Measurements from ENCODE around the gene ARHGAP45. TPM values are rescaled to one million over a fixed set of nuclear protein-coding genes. Genes with fewer than 3 reads are reported as not detected.

Gene ARHGAP45
- total RNA-seq, 1 donor from 2014 or later, result 15.6 TPM

- DNase-seq (ENCODE audit: low spot score), result no peak
Observed at GRCh38 chr19:1070931-1071791, 4.2 kb downstream of the ARHGAP45 start.

- no peak for DNase-seq (ENCODE audit: low spot score)
Observed at GRCh38 chr19:1072371-1073015, 5.5 kb downstream of the ARHGAP45 start.

- DNase-seq (ENCODE audit: low spot score), result no peak
Observed at GRCh38 chr19:1073063-1073955, 6.3 kb downstream of the ARHGAP45 start.

GRCh38 chr19:1073956-1074517, 7.1 kb downstream of the ARHGAP45 start:
- no peak for DNase-seq (ENCODE audit: low spot score)

- DNase-seq (ENCODE audit: low spot score), result no peak
Observed at GRCh38 chr19:1074544-1075283, 7.7 kb downstream of the ARHGAP45 start.

GRCh38 chr19:1076046-1076386, 9.0 kb downstream of the ARHGAP45 start:
- DNase-seq (ENCODE audit: low spot score), result no peak

DNA sequence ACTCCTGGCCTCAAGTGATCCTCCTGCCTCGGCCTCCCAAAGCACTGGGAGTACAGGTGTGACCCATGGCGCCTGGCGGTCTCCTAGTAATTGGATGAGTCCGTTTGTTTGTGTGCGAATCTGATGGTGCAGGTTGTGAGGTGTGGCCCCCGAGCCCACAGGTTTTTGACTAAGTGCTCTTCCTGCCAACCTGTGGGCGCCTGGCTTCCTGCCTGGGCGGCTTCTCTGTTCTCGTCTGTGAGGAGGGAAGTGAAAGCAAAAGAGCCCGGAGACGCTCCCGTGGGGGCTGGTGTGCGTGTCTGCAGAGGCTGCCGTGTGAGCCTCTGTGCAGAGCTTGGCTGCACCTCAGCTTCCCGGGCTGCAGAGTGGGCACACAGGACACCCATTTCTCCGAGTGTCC, 10.0 kb downstream of the ARHGAP45 start:
- DNase-seq (ENCODE audit: low spot score), result no peak

- no peak for DNase-seq (ENCODE audit: low spot score)
Observed at GRCh38 chr19:1079566-1080111, 12.7 kb downstream of the ARHGAP45 start.

GRCh38 chr19:1080360-1081161, 13.6 kb downstream of the ARHGAP45 start:
- no peak for DNase-seq (ENCODE audit: low spot score)

DNA sequence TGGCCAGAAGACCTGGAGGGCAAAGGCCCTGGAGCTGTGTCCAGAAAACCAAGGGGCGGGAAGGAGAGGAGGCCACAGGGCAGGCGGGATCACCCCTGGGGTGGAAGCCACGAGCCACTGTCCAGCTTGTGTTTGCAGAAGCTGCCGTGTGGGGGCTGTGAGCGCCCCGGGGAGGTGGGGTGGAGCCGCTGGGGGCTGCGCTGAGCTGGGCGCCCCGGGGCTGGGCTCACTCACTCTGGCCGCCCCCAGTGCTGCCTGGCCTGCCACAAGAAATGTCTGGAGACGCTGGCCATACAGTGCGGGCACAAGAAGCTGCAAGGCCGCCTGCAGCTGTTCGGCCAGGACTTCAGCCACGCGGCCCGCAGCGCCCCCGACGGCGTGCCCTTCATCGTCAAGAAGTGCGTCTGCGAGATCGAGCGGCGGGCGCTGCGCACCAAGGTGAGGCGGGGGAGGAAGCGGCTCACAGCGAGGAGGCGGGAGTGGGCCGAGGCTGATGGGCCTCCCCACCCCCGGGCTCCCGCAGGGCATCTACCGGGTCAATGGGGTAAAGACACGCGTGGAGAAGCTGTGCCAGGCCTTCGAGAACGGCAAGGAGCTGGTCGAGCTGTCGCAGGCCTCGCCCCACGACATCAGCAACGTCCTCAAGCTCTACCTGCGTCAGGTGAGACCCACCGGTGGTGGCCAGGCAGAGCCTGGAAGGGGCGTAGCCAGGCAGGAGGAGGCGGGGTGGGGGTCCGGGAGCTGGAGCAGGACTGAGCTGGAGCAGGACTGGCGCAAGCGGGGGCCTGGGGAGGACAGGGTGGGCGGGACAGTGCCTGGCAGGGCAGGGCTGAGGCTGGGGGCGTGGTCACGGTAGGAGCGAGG, 14.6 kb downstream of the ARHGAP45 start:
- no peak for DNase-seq (ENCODE audit: low spot score)

- DNase-seq (ENCODE audit: low spot score), result no peak
Observed at GRCh38 chr19:1082165-1082927, 15.4 kb downstream of the ARHGAP45 start.

GRCh38 chr19:1082928-1083816, 16.2 kb downstream of the ARHGAP45 start:
- no peak for DNase-seq (ENCODE audit: low spot score)

- no peak for DNase-seq (ENCODE audit: low spot score)
Observed at GRCh38 chr19:1084024-1084868, 17.3 kb downstream of the ARHGAP45 start.

GRCh38 chr19:1085053-1085658, 18.2 kb downstream of the ARHGAP45 start:
- DNase-seq (ENCODE audit: low spot score), result no peak

- no peak for DNase-seq (ENCODE audit: low spot score)
Observed at GRCh38 chr19:1085676-1086442, 18.9 kb downstream of the ARHGAP45 start.

Data from umbilical cord (tissue), 2 donors.